HAP-1 (cell line): Measurements from ENCODE around the gene IL4I1.

ENCODE experiments used
- DNase-seq, 2 experiments: peaks; one replicate each; pipeline ENCODE4 v3.0.0-alpha.2; 2016 to 2020; ENCODE audit warnings: low spot score in 2 of 2
- H3K27me3 ChIP-seq: fragments of 250-450 bp; sonication (Bioruptor Pico); 2 replicates; pipeline ENCODE4 v1.5.1; 2020; ENCODE audit warnings: low read depth, mild to moderate bottlenecking, moderate library complexity
- H3K36me3 ChIP-seq: fragments of 250-450 bp; sonication (Bioruptor Pico); replicated peaks from 2 replicates; pipeline ENCODE4 v1.5.1; 2020; ENCODE audit warnings: mild to moderate bottlenecking
- H3K4me1 ChIP-seq: fragments of 250-450 bp; sonication (Bioruptor Pico); 2 replicates; pipeline ENCODE4 v1.5.1; 2020; ENCODE audit warnings: mild to moderate bottlenecking
- H3K4me3 ChIP-seq: fragments of 250-450 bp; sonication (Bioruptor Pico); 2 replicates; pipeline ENCODE4 v1.5.1; 2020; ENCODE audit warnings: mild to moderate bottlenecking, moderate library complexity
- H3K9me3 ChIP-seq: fragments of 250-450 bp; sonication (Bioruptor Pico); 2 replicates; pipeline ENCODE4 v1.5.1; 2020; ENCODE audit warnings: mild to moderate bottlenecking, moderate library complexity
- in situ Hi-C: fragments of 300-500 bp; cut with MboI; formaldehyde crosslinking; loops from 3 replicates; pipeline ENCODE4 v1.14.3; 2020; ENCODE audit warnings: low sequenced_read_pairs, inconsistent platforms, mixed read lengths

Gene IL4I1

DNA sequence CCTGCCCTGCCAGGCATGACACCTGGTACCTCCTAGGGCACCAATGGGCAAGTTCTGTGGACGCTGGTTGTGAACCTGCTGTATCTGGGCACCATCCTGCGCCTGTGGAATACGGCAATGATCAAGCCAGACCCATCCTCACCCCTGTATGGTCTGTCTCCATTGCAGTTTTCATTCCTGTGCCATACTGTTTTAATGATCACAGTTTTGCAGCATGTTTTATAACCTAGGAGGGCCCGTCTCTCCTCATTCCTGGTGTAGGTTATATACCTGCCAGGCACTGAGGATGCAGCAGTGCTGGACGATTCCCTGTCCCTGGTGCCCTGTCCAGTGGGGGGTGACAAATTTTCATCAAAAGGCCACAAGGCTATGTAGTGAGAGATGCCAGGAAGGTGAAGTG is 13.6 kb downstream of the IL4I1 start:
- no peak for DNase-seq
- Histone ChIP-seq H3K27me3 (no peaks in the 10 kb centered on the region), H3K4me3 (no peak overlapping the region), H3K4me1 (peaks cover 5% of the 10 kb centered on the region), H3K36me3 (peaks cover 42% of the 10 kb centered on the region), H3K9me3 (no peaks in the 10 kb centered on the region)
- in situ Hi-C loops = no loop called here

- DNase-seq = no peak
- H3K27me3 ChIP-seq = no peaks in the 10 kb centered on the region
- H3K4me1 ChIP-seq = peaks cover 5% of the 10 kb centered on the region
- no peak overlapping the region for H3K4me3 ChIP-seq
- in situ Hi-C loops = no loop called here
- no peaks in the 10 kb centered on the region for H3K9me3 ChIP-seq
- H3K36me3 ChIP-seq = peaks cover 42% of the 10 kb centered on the region
These were observed 14.0 kb downstream of the IL4I1 start for GRCh38 chr19:49882643-49883042.

DNA sequence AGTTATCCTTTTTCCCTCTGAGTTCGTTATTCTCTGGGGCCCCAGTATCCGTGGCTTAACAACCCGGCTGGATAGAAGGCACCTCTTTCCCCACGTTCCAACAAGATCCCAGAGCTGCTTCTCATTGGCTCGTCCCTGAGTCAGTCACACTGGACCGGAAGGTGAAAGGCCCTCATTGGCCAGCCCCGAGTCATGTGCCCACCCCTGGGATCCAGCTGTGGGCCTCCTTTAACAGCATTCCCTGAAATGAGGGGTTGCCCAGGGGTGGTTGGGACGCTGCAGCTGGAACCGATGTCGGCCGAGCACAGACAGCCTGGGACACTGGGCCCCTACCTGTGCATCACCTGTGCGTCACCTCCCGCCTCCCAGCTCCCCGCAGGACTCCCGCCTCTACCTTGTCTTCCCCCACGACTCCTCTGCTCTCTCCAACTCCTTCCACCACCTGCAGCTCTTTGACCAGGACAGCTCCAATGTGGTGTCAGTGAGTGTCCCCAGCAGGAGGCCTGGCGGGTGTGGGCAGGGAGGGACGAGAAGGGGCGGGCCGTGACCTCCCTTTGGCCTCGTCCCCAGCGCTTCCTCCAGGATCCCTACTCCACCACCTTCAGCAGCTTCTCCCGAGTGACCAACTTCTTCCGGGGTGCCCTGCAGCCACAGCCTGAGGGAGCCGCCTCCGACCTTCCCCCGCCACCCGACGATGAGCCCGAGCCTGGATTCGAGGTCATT is 14.9 kb downstream of the IL4I1 start:
- Histone ChIP-seq H3K36me3 (peaks cover 42% of the 10 kb centered on the region), H3K4me1 (peaks cover 5% of the 10 kb centered on the region), H3K4me3 (no peak overlapping the region), H3K27me3 (no peaks in the 10 kb centered on the region), H3K9me3 (no peaks in the 10 kb centered on the region)
- in situ Hi-C loops = no loop called here
- no peak for DNase-seq

DNA sequence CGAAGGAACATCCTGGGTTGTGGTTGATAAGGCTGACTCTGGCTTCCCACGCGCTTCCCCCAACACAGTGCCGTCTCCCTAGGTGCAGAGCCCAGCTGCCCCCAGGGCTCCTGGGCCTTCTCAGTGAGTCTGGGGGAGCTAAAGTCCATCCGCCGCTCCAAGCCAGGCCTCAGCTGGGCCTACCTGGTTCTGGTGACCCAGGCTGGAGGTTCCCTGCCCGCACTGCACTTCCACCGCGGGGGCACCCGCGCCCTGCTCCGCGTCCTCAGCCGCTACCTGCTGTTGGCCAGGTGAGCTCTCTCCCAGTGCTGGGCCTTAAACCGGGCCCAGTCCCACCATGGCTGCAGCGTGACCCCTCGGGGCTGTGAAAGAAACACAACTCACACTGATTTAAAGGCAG is 15.5 kb downstream of the IL4I1 start:
- no peak for DNase-seq
- Histone ChIP-seq H3K27me3 (no peaks in the 10 kb centered on the region), H3K36me3 (peaks cover 42% of the 10 kb centered on the region), H3K4me3 (no peak overlapping the region), H3K4me1 (peaks cover 5% of the 10 kb centered on the region), H3K9me3 (no peaks in the 10 kb centered on the region)
- in situ Hi-C loops = no loop called here

GRCh38 chr19:49880162-49880869 is 16.4 kb downstream of the IL4I1 start:
- in situ Hi-C loops = no loop called here
- peaks cover 5% of the 10 kb centered on the region for H3K4me1 ChIP-seq
- H3K4me3 ChIP-seq = no peak overlapping the region
- DNase-seq = no peak
- no peaks in the 10 kb centered on the region for H3K9me3 ChIP-seq
- no peaks in the 10 kb centered on the region for H3K27me3 ChIP-seq
- H3K36me3 ChIP-seq = peaks cover 42% of the 10 kb centered on the region

GRCh38 chr19:49879243-49879963 is 17.3 kb downstream of the IL4I1 start:
- H3K4me3 ChIP-seq = no peak overlapping the region
- peaks cover 37% of the 10 kb centered on the region for H3K36me3 ChIP-seq
- no peaks in the 10 kb centered on the region for H3K27me3 ChIP-seq
- in situ Hi-C loops = no loop called here
- DNase-seq = no peak
- H3K4me1 ChIP-seq = peaks cover 5% of the 10 kb centered on the region
- no peaks in the 10 kb centered on the region for H3K9me3 ChIP-seq

DNA sequence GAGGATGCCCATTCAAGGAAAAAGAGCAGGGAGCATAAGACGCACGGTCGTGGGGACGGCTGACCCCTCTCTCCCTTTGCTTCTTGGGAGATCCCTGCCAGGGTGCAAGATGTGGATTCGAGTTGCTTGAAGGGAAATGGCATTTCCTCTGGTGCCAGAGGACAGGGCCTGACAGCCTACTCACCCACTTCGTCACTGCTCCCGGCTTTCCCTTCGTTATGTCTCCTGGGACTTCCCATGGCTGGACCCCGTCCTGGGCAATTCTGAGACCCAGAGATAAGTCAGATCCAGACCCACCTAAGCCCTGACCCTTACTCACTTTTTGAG is 18.0 kb downstream of the IL4I1 start:
- no peaks in the 10 kb centered on the region for H3K9me3 ChIP-seq
- no peaks in the 10 kb centered on the region for H3K27me3 ChIP-seq
- H3K4me1 ChIP-seq = peaks cover 5% of the 10 kb centered on the region
- DNase-seq = no peak
- in situ Hi-C loops = no loop called here
- H3K36me3 ChIP-seq = peaks cover 31% of the 10 kb centered on the region
- peak overlapping the region; percentile 99 for H3K4me3 ChIP-seq

GRCh38 chr19:49877879-49878743 is 18.6 kb downstream of the IL4I1 start:
- DNase-seq = peak; percentile 91 to 99
- H3K27me3 ChIP-seq = no peaks in the 10 kb centered on the region
- no peaks in the 10 kb centered on the region for H3K9me3 ChIP-seq
- H3K4me1 ChIP-seq = peaks cover 5% of the 10 kb centered on the region
- H3K36me3 ChIP-seq = peaks cover 28% of the 10 kb centered on the region
- in situ Hi-C loops = no loop called here
- peak overlapping the region; percentile 99 for H3K4me3 ChIP-seq

DNA sequence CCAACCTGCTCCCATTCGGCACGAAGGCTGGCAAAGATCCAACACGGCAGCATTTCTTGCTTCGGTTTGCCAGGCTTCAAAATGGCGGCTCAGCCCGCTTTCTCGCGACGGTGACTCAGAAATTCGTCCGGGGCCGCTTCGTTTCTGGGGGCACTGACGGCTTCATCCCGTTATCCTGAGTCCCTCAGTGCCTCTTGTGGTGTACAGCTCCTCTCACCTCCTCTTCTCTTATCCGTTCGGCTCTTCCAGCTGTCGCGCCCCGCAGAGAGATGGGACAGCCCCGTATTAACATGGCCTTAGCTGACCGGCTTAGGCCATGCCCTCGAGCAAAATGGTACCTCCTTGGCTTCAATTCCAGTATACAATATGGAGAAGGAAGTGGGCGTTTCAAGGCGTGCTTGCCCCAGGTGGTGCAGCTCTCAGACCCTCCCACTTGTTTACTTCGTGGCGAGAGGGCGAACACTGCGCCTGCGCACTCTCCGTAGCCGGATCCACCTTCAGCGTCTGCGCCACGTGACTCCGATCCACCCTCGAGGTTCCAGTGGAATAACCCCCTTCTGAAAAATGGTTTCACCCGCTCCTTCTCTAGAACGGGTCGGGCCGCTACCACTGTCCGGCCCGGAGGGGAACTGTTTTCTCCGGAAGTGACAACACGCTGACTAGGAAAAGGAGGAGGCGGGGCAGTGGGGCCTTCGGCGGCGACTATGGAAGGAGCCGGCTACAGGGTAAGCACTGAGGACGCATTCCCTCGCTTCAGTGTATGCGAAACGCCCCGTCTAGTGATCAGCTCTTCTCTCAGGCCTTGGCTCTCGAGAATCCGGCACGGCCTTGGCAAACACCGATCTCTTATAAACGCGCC is 19.4 kb downstream of the IL4I1 start, which contains the start of the genes AKT1S1 and TBC1D17:
AKT1S1 (minus strand) TSS at position 336 of the 859 bp plus-strand sequence. CDS start 4,060 bp downstream, outside the sequence.
TBC1D17 (plus strand) TSS at position 683 of the 859 bp plus-strand sequence; CDS start at position 705, 22 bp downstream.
- Histone ChIP-seq H3K4me3 (peak within 1 kb of the TSS; percentile 99), H3K27me3 (no peaks in the 10 kb centered on the region), H3K36me3 (peaks cover 20% of the 10 kb centered on the region), H3K9me3 (no peaks in the 10 kb centered on the region), H3K4me1 (peaks cover 5% of the 10 kb centered on the region)
- in situ Hi-C loops = no loop called here
- peak; percentile 99 for DNase-seq

GRCh38 chr19:49876422-49877019 is 20.2 kb downstream of the IL4I1 start:
- Histone ChIP-seq H3K4me1 (peaks cover 5% of the 10 kb centered on the region), H3K27me3 (no peaks in the 10 kb centered on the region), H3K4me3 (peak overlapping the region; percentile 99), H3K36me3 (peaks cover 15% of the 10 kb centered on the region), H3K9me3 (no peaks in the 10 kb centered on the region)
- in situ Hi-C loops = no loop called here
- peak; percentile 96 to 98 for DNase-seq

DNA sequence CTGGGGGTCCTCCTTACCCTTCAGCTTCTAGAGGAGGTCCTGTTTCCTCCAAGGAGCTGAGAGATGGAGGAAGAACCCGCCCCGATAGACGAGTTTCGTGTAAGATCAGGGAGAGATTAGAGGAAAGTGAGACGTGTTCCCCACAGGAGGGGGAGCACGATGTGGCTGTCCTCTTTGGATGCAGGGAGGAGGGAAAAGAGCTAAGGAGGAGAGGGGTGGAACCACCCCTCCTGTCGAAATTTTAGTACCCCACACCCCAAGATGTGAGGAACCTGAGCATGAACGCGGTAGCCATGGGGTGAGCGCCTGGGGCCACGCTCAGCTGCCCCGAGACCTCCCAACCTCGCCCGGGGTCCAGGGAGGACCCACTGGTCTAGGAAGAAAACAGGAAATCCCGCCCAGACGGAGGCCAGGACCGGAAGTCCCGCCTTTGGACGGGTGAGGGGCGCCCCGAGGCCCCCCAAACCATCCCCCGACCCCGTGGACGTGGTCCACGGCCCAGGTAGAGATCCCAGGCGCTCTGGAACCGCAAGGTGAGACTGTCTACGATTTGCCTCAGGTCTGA is 20.7 kb downstream of the IL4I1 start:
- no peaks in the 10 kb centered on the region for H3K9me3 ChIP-seq
- H3K27me3 ChIP-seq = no peaks in the 10 kb centered on the region
- H3K4me1 ChIP-seq = peaks cover 5% of the 10 kb centered on the region
- peak in 1 of 2 experiments; percentile 78 for DNase-seq
- in situ Hi-C loops = no loop called here
- peak overlapping the region; percentile 99 for H3K4me3 ChIP-seq
- peaks cover 10% of the 10 kb centered on the region for H3K36me3 ChIP-seq

DNA sequence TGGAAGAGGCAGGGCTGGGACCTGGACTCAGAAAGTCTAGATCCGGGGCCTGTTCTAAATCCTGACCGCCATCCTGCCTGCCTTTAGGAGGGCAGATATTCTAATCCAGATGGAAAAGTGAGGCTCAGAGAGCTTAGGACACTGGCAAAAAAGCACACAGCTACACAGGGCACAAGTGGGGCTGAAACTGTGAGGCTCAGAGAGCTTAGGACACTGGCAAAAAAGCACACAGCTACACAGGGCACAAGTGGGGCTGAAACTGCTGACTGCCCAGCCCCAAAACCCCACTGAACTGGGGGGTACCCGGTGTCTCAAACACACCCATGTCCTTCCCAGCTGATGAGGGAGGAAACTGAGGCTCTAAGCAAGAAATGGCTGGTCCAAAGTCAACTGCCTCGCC is 21.5 kb downstream of the IL4I1 start:
- in situ Hi-C loops = no loop called here
- peak overlapping the region; percentile 99 for H3K4me3 ChIP-seq
- no peaks in the 10 kb centered on the region for H3K9me3 ChIP-seq
- H3K27me3 ChIP-seq = no peaks in the 10 kb centered on the region
- peaks cover 8% of the 10 kb centered on the region for H3K36me3 ChIP-seq
- DNase-seq = no peak
- peaks cover 9% of the 10 kb centered on the region for H3K4me1 ChIP-seq
